H9 (cell line): Measurements from ENCODE around the gene CCDC154. TPM values are rescaled to one million over a fixed set of nuclear protein-coding genes. Genes with fewer than 3 reads are reported as not detected.
"Not testable (repeated sequence)": the region's sequence is repeated elsewhere in the genome, so short reads cannot be mapped to it uniquely, and the experiment has no call there.

ENCODE experiments used
- DNase-seq: peaks from one replicate; pipeline ENCODE4 v3.0.0-alpha.2; 2017
- H2AFZ ChIP-seq: one replicate; pipeline ENCODE4 v1.6.1; 2013; ENCODE audit warnings: mild to moderate bottlenecking, low read length, control low read depth, moderate library complexity
- H2AK5ac ChIP-seq: 2 replicates; pipeline ENCODE4 v1.6.1; 2013; ENCODE audit warnings: low read length, control low read depth, mixed read lengths; ENCODE audit not compliant: insufficient read length
- H2BK120ac ChIP-seq: one replicate; pipeline ENCODE4 v1.6.1; 2013; ENCODE audit warnings: low read depth, mild to moderate bottlenecking, low read length, control low read depth, inconsistent platforms; ENCODE audit not compliant: poor library complexity, severe bottlenecking
- H2BK12ac ChIP-seq: 2 replicates; pipeline ENCODE4 v1.6.1; 2013; ENCODE audit warnings: low read length, control low read depth, mixed read lengths, low read depth; ENCODE audit not compliant: insufficient read length
- H2BK15ac ChIP-seq: 2 replicates; pipeline ENCODE4 v1.6.1; 2013; ENCODE audit warnings: low read depth, low read length, control low read depth
- H2BK20ac ChIP-seq: one replicate; pipeline ENCODE4 v1.6.1; 2013; ENCODE audit warnings: low read depth, mild to moderate bottlenecking, low read length, control low read depth, inconsistent platforms; ENCODE audit not compliant: poor library complexity, severe bottlenecking
- H2BK5ac ChIP-seq: 2 replicates; pipeline ENCODE4 v1.6.1; 2013; ENCODE audit warnings: low read length, control low read depth, mixed read lengths; ENCODE audit not compliant: insufficient read length
- H3K14ac ChIP-seq: 2 replicates; pipeline ENCODE4 v1.6.1; 2013; ENCODE audit warnings: low read length, control low read depth; ENCODE audit not compliant: insufficient read depth
- H3K18ac ChIP-seq: 2 replicates; pipeline ENCODE4 v1.6.1; 2013; ENCODE audit warnings: low read depth, mild to moderate bottlenecking, mixed read lengths, low read length, control low read depth; ENCODE audit not compliant: insufficient read length
- H3K23ac ChIP-seq: 2 replicates; pipeline ENCODE4 v1.6.1; 2013; ENCODE audit warnings: low read length, control low read depth, mixed read lengths, low read depth; ENCODE audit not compliant: insufficient read length
- H3K23me2 ChIP-seq: 2 replicates; pipeline ENCODE4 v1.6.1; 2013; ENCODE audit warnings: low read depth, mild to moderate bottlenecking, mixed read lengths, low read length, control low read depth; ENCODE audit not compliant: insufficient read length, poor library complexity, severe bottlenecking
- H3K27ac ChIP-seq: 2 replicates; pipeline ENCODE4 v1.5.1; 2013; ENCODE audit warnings: low read length, control low read depth, mixed read lengths, low read depth; ENCODE audit not compliant: insufficient read length
- H3K27me3 ChIP-seq: 2 replicates; pipeline ENCODE4 v1.6.1; 2013; ENCODE audit warnings: low read length, control low read depth, inconsistent platforms; ENCODE audit not compliant: insufficient read depth
- H3K4ac ChIP-seq: 2 replicates; pipeline ENCODE4 v1.6.1; 2013; ENCODE audit warnings: low read depth, mild to moderate bottlenecking, control low read depth, inconsistent platforms, low read length, moderate library complexity
- H3K4me1 ChIP-seq: 2 replicates; pipeline ENCODE4 v1.6.1; 2013; ENCODE audit warnings: low read length, control low read depth, inconsistent platforms; ENCODE audit not compliant: insufficient read depth
- H3K4me2 ChIP-seq: 2 replicates; pipeline ENCODE4 v1.6.1; 2013; ENCODE audit warnings: low read length, control low read depth, mixed read lengths; ENCODE audit not compliant: insufficient read length, insufficient read depth
- H3K56ac ChIP-seq: 2 replicates; pipeline ENCODE4 v1.6.1; 2013; ENCODE audit warnings: low read depth, mild to moderate bottlenecking, mixed read lengths, low read length, control low read depth; ENCODE audit not compliant: insufficient read length
- H3K79me1 ChIP-seq: 2 replicates; pipeline ENCODE4 v1.6.1; 2013; ENCODE audit warnings: low read depth, mild to moderate bottlenecking, moderate library complexity, low read length, control low read depth, inconsistent platforms; ENCODE audit not compliant: insufficient read depth, poor library complexity, severe bottlenecking
- H3K79me2 ChIP-seq: 2 replicates; pipeline ENCODE4 v1.6.1; 2013; ENCODE audit warnings: low read length, control low read depth, inconsistent platforms; ENCODE audit not compliant: insufficient read depth
- H3K9ac ChIP-seq: 2 replicates; pipeline ENCODE4 v1.6.1; 2013; ENCODE audit warnings: low read length, control low read depth, mixed read lengths; ENCODE audit not compliant: insufficient read length; ENCODE audit errors: extremely low read depth
- H3K9me3 ChIP-seq: one replicate; pipeline ENCODE4 v1.6.1; 2013; ENCODE audit warnings: low read depth, low read length, inconsistent platforms; ENCODE audit not compliant: control insufficient read depth
- H3T11ph ChIP-seq: one replicate; pipeline ENCODE4 v1.6.1; 2013; ENCODE audit warnings: mild to moderate bottlenecking, low read length, control low read depth, inconsistent platforms
- H4K20me1 ChIP-seq: one replicate; pipeline ENCODE4 v1.6.1; 2013; ENCODE audit not compliant: control insufficient read depth, insufficient read length, insufficient read depth
- H4K5ac ChIP-seq: 2 replicates; pipeline ENCODE4 v1.6.1; 2013; ENCODE audit warnings: low read depth, mild to moderate bottlenecking, mixed read lengths, low read length, control low read depth; ENCODE audit not compliant: insufficient read length
- H4K8ac ChIP-seq: replicated peaks from 2 replicates; pipeline ENCODE4 v1.6.1; 2013; ENCODE audit warnings: low read length, control low read depth, mixed read lengths, low read depth; ENCODE audit not compliant: insufficient read length
- H4K91ac ChIP-seq: 2 replicates; pipeline ENCODE4 v1.6.1; 2013; ENCODE audit warnings: low read depth, mild to moderate bottlenecking, moderate library complexity, mixed read lengths, low read length, control low read depth; ENCODE audit not compliant: insufficient read length
- H3K27ac Mint-ChIP-seq, 3 experiments: 2 replicates in 2 of 3; 3 replicates in 1 of 3; pipeline ENCODE4 v1.8.0; 2020 to 2021; ENCODE audit warnings: mixed read lengths in 3 of 3, mild to moderate bottlenecking in 1 of 3, moderate library complexity in 1 of 3
- H3K27me3 Mint-ChIP-seq: 2 replicates; pipeline ENCODE4 v1.8.0; 2021; ENCODE audit warnings: low read depth, mild to moderate bottlenecking, moderate library complexity, mixed read lengths
- H3K36me3 Mint-ChIP-seq, 3 experiments: 2 replicates in 2 of 3; 3 replicates in 1 of 3; pipeline ENCODE4 v1.8.0; 2020 to 2021; ENCODE audit warnings: low read depth in 3 of 3, mixed read lengths in 3 of 3; ENCODE audit not compliant: insufficient read depth in 1 of 3
- H3K4me1 Mint-ChIP-seq, 2 experiments: 2 replicates each; pipeline ENCODE4 v1.8.0; 2020; ENCODE audit warnings: mixed read lengths in 2 of 2
- H3K4me3 Mint-ChIP-seq, 2 experiments: 2 replicates in 1 of 2; 3 replicates in 1 of 2; pipeline ENCODE4 v1.8.0; 2020 to 2021; ENCODE audit warnings: mild to moderate bottlenecking in 2 of 2, mixed read lengths in 2 of 2, moderate library complexity in 1 of 2
- H3K9me3 Mint-ChIP-seq, 2 experiments: 2 replicates in 1 of 2; 3 replicates in 1 of 2; pipeline ENCODE4 v1.8.0; 2020; ENCODE audit warnings: mild to moderate bottlenecking in 2 of 2, mixed read lengths in 2 of 2, moderate library complexity in 1 of 2
- WGBS: extraction: QIAGEN DNeasy Blood & Tissue Kit; methylation state at CpG from one replicate; pipeline ENCODE4 v1.1.7; 2013; ENCODE audit warnings: missing lambda C conversion rate, low lambda C conversion rate, mixed read lengths; ENCODE audit not compliant: insufficient read length; ENCODE audit errors: extremely low coverage; 5-methylcytosine and 5-hydroxymethylcytosine counted together
- total RNA-seq: library from RNA; stranded (reverse); gene quantifications from 2 replicates; pipeline ENCODE4 v1.2.1, GENCODE V29; 2021
- TF ChIP-seq, protein P1 (sequence below): fragments of 200-600 bp; sonication (generic); conservative IDR thresholded peaks from 3 replicates; pipeline ENCODE4 v1.8.0; 2021; ENCODE audit warnings: antibody characterized with exemption, mild to moderate bottlenecking

CCDC154 gene
- total RNA-seq, 1 experiment from 2014 or later = 1.3 TPM

DNA sequence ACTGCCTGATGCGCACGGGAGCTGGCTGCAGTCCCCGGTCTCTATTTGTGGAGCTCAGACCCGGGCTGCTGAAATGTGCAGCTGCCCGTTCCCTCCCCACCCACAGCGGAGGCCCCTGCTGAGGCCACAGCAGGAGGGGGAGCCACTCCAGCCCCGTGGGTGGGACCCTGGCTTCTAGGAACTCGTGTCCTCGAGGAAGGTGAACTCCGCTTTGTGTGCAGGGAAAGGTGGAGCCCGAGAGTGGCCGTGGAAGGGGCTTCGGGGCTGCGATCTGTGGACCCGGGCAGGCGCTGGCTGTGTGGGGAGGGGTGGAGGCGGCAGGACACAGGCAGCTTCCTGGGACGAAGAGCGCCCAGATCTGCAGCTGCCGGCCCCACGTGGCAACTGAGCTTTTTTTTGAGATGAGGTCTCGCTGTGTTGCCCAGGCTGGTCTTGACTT, 2.9 kb downstream of the CCDC154 start:
- no peaks in the 10 kb centered on the region for H3K79me1 ChIP-seq
- H3K23me2 ChIP-seq = no peaks in the 10 kb centered on the region
- no peaks in the 10 kb centered on the region for H3K4me1 Mint-ChIP-seq
- TF ChIP-seq, protein P1, sequence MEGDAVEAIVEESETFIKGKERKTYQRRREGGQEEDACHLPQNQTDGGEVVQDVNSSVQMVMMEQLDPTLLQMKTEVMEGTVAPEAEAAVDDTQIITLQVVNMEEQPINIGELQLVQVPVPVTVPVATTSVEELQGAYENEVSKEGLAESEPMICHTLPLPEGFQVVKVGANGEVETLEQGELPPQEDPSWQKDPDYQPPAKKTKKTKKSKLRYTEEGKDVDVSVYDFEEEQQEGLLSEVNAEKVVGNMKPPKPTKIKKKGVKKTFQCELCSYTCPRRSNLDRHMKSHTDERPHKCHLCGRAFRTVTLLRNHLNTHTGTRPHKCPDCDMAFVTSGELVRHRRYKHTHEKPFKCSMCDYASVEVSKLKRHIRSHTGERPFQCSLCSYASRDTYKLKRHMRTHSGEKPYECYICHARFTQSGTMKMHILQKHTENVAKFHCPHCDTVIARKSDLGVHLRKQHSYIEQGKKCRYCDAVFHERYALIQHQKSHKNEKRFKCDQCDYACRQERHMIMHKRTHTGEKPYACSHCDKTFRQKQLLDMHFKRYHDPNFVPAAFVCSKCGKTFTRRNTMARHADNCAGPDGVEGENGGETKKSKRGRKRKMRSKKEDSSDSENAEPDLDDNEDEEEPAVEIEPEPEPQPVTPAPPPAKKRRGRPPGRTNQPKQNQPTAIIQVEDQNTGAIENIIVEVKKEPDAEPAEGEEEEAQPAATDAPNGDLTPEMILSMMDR = no peak
- no peak overlapping the region for H2BK5ac ChIP-seq
- no peak for DNase-seq
- H2AFZ ChIP-seq = no peak overlapping the region
- H3K9ac ChIP-seq = no peak overlapping the region
- no peak overlapping the region for H4K8ac ChIP-seq
- no peaks in the 10 kb centered on the region for H3K27me3 ChIP-seq
- H3K4me3 Mint-ChIP-seq = no peak overlapping the region
- H3K9me3 ChIP-seq = no peaks in the 10 kb centered on the region
- no peaks in the 10 kb centered on the region for H3K79me2 ChIP-seq
- H2BK20ac ChIP-seq = no peak overlapping the region
- H2BK15ac ChIP-seq = no peak overlapping the region
- no peak overlapping the region for H3K4ac ChIP-seq
- no peak overlapping the region for H3K23ac ChIP-seq
- no peak overlapping the region for H2BK12ac ChIP-seq
- H3K27me3 Mint-ChIP-seq = no peaks in the 10 kb centered on the region
- H3K4me1 ChIP-seq = no peaks in the 10 kb centered on the region
- H2AK5ac ChIP-seq = no peak overlapping the region
- no peaks in the 10 kb centered on the region for H4K20me1 ChIP-seq
- H3K56ac ChIP-seq = no peak overlapping the region
- H3K14ac ChIP-seq = no peak overlapping the region
- no peak overlapping the region for H2BK120ac ChIP-seq
- no CpG with 5 or more reads among the region's 22 CpGs for WGBS
- no peak overlapping the region for H3T11ph ChIP-seq
- no peaks in the 10 kb centered on the region for H3K9me3 Mint-ChIP-seq
- no peak overlapping the region for H3K27ac Mint-ChIP-seq
- H4K91ac ChIP-seq = no peak overlapping the region
- no peak overlapping the region for H3K4me2 ChIP-seq
- no peaks in the 10 kb centered on the region for H3K36me3 Mint-ChIP-seq
- H3K27ac ChIP-seq = no peak overlapping the region
- H4K5ac ChIP-seq = no peak overlapping the region
- no peak overlapping the region for H3K18ac ChIP-seq

DNA sequence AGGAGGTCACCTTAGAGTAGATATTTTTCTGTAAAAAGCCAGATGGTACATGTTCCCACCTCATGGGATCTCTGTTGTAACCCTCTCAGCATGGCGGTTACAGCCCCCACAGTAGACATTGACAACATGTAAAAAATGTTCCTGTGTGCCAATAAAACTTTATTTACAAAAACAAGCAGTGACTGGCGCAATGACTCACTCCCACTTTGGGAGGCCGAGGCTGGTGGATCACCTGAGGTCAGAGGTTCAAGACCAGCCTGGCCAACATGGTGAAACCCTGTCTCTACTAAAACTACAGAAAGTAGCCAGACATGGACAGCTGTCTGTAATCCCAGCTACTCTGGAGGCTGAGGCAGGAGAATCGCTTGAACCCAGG, 4.7 kb downstream of the CCDC154 start:
- H2AFZ ChIP-seq, H3K23me2 ChIP-seq, H3K4me1 ChIP-seq, H3K4me3 Mint-ChIP-seq, H3K56ac ChIP-seq, H3K27me3 ChIP-seq, H3K79me1 ChIP-seq, H3K27ac Mint-ChIP-seq, H2BK20ac ChIP-seq, H2BK5ac ChIP-seq, H3K4me1 Mint-ChIP-seq, H3K18ac ChIP-seq, H3K23ac ChIP-seq, H2BK12ac ChIP-seq, H4K20me1 ChIP-seq, H3K27ac ChIP-seq, DNase-seq, H4K5ac ChIP-seq, H3K9me3 ChIP-seq, H3K27me3 Mint-ChIP-seq, H3K4ac ChIP-seq, H3K9me3 Mint-ChIP-seq, H4K8ac ChIP-seq, H3K14ac ChIP-seq, H3K4me2 ChIP-seq, H3K36me3 Mint-ChIP-seq, H3T11ph ChIP-seq, H3K79me2 ChIP-seq, H2BK120ac ChIP-seq, H4K91ac ChIP-seq, H2BK15ac ChIP-seq, H3K9ac ChIP-seq, H2AK5ac ChIP-seq: not testable (repeated sequence)
- WGBS = no CpG with 5 or more reads among the region's 4 CpGs
